Measurements from ENCODE around the gene CHST10. TPM values are rescaled to one million over a fixed set of nuclear protein-coding genes. Genes with fewer than 3 reads are reported as not detected.

The CHST10 gene
- total and polyA plus RNA-seq, 4 donors = 2.1 to 6.7 (median 4.9) TPM

DNA sequence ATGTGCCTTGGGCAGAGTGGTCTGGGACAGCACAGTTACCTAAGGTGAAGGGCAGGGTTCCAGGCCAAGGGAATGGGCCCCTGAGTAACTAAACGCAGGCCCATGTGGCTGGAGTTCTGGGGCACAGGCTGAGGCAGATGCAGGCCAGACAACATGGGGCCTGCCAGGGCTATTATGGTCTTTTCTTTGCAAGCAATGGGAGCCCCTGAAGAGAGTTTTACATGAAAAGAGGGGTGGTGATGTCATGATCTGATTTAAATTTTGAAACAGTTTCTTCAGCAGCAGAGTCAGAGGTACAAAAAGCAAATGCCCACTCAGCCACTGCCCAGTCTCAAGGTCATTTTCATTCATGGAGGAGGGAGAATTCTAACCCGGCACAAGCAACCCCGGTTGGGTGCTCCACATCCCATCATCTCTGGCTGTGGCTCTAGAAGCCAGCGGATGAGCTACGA, 5.6 kb downstream of the CHST10 start:
- peaks cover 3% of the 10 kb centered on the region in 2 donors for H3K36me3 ChIP-seq (ENCODE audit: control insufficient read depth in 1 of 2, insufficient read depth in 2 of 2, low read length in 1 of 2)
- intact Hi-C loops (cut with DNase I) = no loop called here
- no peaks in the 10 kb centered on the region for H3K9me3 ChIP-seq (ENCODE audit: control insufficient read depth, low read length)
- no peak overlapping the region for H3K27ac ChIP-seq (ENCODE audit: low read depth in 1 of 2, low read length in 2 of 2)
- 94 to 96% methylated on average over 5 of the region's 5 CpGs for WGBS, 2 donors
- no peaks in the 10 kb centered on the region for H3K4me1 ChIP-seq (ENCODE audit: control insufficient read depth in 1 of 2, insufficient read depth in 2 of 2, low read length in 2 of 2)
- DNase-seq (peak in 1 of 2 donors; percentile 19), ATAC-seq (ENCODE audit: low FRiP score) (no peak)
- H3K4me3 ChIP-seq (ENCODE audit: low read length in 2 of 2) = no peak overlapping the region
- H3K27me3 ChIP-seq (ENCODE audit: control insufficient read depth in 1 of 2, insufficient read depth in 2 of 2, low read length in 1 of 2) = no peaks in the 10 kb centered on the region

DNA sequence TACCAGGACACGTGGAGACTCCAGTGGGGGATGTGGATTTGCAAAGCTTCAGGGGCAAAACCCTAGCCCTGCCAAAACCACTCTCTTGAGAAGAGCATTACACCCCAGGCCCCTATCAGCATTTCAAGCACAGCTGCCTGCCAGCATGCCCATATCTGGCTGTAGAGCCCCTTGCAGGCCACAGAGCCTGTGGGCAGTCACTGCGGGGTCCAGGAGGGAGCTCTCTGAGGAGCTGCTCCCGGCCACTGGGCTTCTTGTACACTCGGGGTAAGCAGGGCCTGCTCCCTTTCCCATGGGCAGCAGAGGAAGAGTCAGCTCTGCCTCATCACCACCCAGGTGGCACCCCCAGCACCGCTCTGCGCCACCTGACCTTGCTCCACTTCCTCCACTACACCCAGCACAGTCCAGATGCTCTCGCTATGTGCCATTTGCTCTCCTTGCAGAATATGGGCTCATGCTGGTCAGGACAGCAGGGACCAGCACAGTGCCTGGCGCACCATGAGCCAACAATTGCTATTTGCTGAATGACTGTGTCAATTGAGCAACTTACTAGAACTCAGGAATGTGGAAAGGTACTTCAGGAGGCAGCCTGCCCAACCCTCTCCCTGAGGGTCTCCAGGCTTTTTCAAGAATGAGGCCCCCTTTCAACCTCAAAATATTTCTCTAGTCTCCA, 7.4 kb downstream of the CHST10 start:
- intact Hi-C loops (cut with DNase I) = no loop called here
- H3K36me3 ChIP-seq (ENCODE audit: control insufficient read depth in 1 of 2, insufficient read depth in 2 of 2, low read length in 1 of 2) = peaks cover 3 to 8% of the 10 kb centered on the region in 2 donors
- H3K9me3 ChIP-seq (ENCODE audit: control insufficient read depth, low read length) = no peaks in the 10 kb centered on the region
- 90 to 94% methylated on average over 8 of the region's 8 CpGs for WGBS, 2 donors
- H3K4me3 ChIP-seq (ENCODE audit: low read length in 2 of 2) = no peak overlapping the region
- no peaks in the 10 kb centered on the region for H3K4me1 ChIP-seq (ENCODE audit: control insufficient read depth in 1 of 2, insufficient read depth in 2 of 2, low read length in 2 of 2)
- ATAC-seq (ENCODE audit: low FRiP score) (no peak), DNase-seq (no peak)
- H3K27me3 ChIP-seq (ENCODE audit: control insufficient read depth in 1 of 2, insufficient read depth in 2 of 2, low read length in 1 of 2) = no peaks in the 10 kb centered on the region
- no peak overlapping the region for H3K27ac ChIP-seq (ENCODE audit: low read depth in 1 of 2, low read length in 2 of 2)

DNA sequence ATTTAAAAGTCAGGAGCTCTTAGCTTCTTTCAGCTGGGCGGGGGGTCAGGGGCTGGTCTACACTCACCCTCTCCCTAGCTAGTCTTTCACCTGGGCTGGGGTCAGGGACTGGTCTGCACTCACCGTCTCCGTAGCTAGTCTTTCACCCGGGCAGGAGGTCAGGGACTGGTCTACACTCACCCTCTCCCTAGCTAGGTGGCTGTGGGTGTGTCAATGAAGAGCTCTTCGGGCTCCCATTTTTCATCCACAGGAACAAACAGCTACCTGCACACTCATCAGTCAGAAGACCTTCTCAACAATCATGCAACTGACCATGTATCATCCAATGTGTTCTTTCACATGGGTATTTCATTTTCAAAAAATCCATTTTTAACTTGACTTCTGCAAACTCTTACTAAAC, 8.0 kb downstream of the CHST10 start:
- Histone ChIP-seq H3K4me1 (ENCODE audit: control insufficient read depth in 1 of 2, insufficient read depth in 2 of 2, low read length in 2 of 2) (no peaks in the 10 kb centered on the region), H3K9me3 (ENCODE audit: control insufficient read depth, low read length) (no peaks in the 10 kb centered on the region), H3K36me3 (ENCODE audit: control insufficient read depth in 1 of 2, insufficient read depth in 2 of 2, low read length in 1 of 2) (peaks cover 3 to 8% of the 10 kb centered on the region in 2 donors), H3K27ac (ENCODE audit: low read depth in 1 of 2, low read length in 2 of 2) (no peak overlapping the region), H3K4me3 (ENCODE audit: low read length in 2 of 2) (no peak overlapping the region), H3K27me3 (ENCODE audit: control insufficient read depth in 1 of 2, insufficient read depth in 2 of 2, low read length in 1 of 2) (no peaks in the 10 kb centered on the region)
- intact Hi-C loops (cut with DNase I) = no loop called here
- DNase-seq (no peak), ATAC-seq (ENCODE audit: low FRiP score) (no peak)
- WGBS, 2 donors = 91 to 96% methylated on average over 5 of the region's 5 CpGs

DNA sequence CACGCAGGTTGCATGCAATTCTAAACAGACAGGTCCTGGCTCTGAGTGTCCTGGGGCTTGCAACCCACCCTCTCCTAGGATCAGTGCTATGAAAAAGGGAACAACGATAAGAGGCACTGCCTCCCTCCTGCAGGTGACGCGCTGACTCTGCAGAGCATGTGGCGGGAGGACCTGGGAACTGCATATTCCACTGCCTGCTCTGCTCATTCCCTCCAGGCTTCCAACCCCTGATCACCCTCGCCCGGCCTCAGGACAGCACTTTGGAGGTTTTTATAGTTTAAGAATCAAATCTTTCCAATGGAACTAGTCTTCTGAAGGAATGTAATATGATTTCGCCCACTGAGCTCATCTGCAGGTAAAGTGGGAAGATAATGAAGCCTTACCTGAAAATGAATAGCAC, 8.5 kb downstream of the CHST10 start:
- Histone ChIP-seq H3K9me3 (ENCODE audit: control insufficient read depth, low read length) (no peaks in the 10 kb centered on the region), H3K27ac (ENCODE audit: low read depth in 1 of 2, low read length in 2 of 2) (no peak overlapping the region), H3K27me3 (ENCODE audit: control insufficient read depth in 1 of 2, insufficient read depth in 2 of 2, low read length in 1 of 2) (no peaks in the 10 kb centered on the region), H3K4me3 (ENCODE audit: low read length in 2 of 2) (no peak overlapping the region), H3K4me1 (ENCODE audit: control insufficient read depth in 1 of 2, insufficient read depth in 2 of 2, low read length in 2 of 2) (no peaks in the 10 kb centered on the region), H3K36me3 (ENCODE audit: control insufficient read depth in 1 of 2, insufficient read depth in 2 of 2, low read length in 1 of 2) (peaks cover 3 to 7% of the 10 kb centered on the region in 2 donors)
- ATAC-seq (ENCODE audit: low FRiP score) = no peak
- intact Hi-C loops (cut with DNase I) = no loop called here
- 94 to 96% methylated on average over 8 of the region's 8 CpGs for WGBS, 2 donors
- no peak for DNase-seq

DNA sequence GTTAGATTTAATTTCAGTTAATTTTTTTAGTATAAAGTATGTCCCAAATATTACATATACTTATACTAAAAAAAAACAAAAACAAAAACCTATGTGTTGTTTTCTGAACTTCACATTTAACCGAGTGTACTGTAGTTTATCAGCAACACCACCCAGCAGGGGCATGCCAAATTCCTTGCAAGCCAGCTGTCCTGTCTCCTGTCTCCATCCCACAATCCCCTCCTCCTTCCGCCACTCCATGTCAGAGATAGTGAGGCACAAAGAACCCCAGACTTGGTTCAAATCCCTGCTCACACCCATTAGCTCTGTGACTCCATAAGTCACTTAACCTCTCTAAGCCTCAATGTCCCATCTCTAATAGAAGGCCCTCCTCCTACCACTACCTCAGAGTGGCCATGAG, 9.4 kb downstream of the CHST10 start:
- 89 to 96% methylated on average over 2 of the region's 2 CpGs for WGBS, 2 donors
- intact Hi-C loops (cut with DNase I) = no loop called here
- Histone ChIP-seq H3K36me3 (ENCODE audit: control insufficient read depth in 1 of 2, insufficient read depth in 2 of 2, low read length in 1 of 2) (peaks cover 0 to 7% of the 10 kb centered on the region in 2 donors), H3K4me1 (ENCODE audit: control insufficient read depth in 1 of 2, insufficient read depth in 2 of 2, low read length in 2 of 2) (no peaks in the 10 kb centered on the region), H3K27ac (ENCODE audit: low read depth in 1 of 2, low read length in 2 of 2) (no peak overlapping the region), H3K4me3 (ENCODE audit: low read length in 2 of 2) (no peak overlapping the region), H3K27me3 (ENCODE audit: control insufficient read depth in 1 of 2, insufficient read depth in 2 of 2, low read length in 1 of 2) (no peaks in the 10 kb centered on the region), H3K9me3 (ENCODE audit: control insufficient read depth, low read length) (no peaks in the 10 kb centered on the region)
- ATAC-seq (ENCODE audit: low FRiP score) (no peak), DNase-seq (no peak)

DNA sequence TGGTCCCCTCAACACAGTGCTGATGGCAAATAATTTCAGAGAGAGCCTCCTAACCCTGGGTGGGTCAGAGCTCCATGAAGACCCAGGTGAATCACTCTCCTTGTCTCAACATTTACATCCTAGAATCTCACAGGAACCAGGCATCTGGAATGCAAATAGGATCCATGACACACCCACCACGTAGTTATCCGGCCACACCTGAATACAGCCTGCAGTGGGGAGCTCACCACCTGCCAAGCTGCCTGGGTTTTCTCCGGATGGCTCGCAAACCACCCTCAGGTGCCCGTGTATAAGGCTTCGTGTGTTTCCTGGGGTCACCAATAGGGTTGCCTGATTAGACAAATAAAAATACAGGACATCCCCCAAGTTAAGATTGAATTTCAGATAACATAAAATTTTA, 9.9 kb downstream of the CHST10 start:
- DNase-seq (no peak), ATAC-seq (ENCODE audit: low FRiP score) (no peak)
- Histone ChIP-seq H3K27me3 (ENCODE audit: control insufficient read depth in 1 of 2, insufficient read depth in 2 of 2, low read length in 1 of 2) (no peaks in the 10 kb centered on the region), H3K36me3 (ENCODE audit: control insufficient read depth in 1 of 2, insufficient read depth in 2 of 2, low read length in 1 of 2) (peaks cover 0 to 7% of the 10 kb centered on the region in 2 donors), H3K27ac (ENCODE audit: low read depth in 1 of 2, low read length in 2 of 2) (no peak overlapping the region), H3K9me3 (ENCODE audit: control insufficient read depth, low read length) (no peaks in the 10 kb centered on the region), H3K4me1 (ENCODE audit: control insufficient read depth in 1 of 2, insufficient read depth in 2 of 2, low read length in 2 of 2) (no peaks in the 10 kb centered on the region), H3K4me3 (ENCODE audit: low read length in 2 of 2) (no peak overlapping the region)
- 90 to 92% methylated on average over 6 of the region's 6 CpGs for WGBS, 2 donors
- intact Hi-C loops (cut with DNase I) = no loop called here

DNA sequence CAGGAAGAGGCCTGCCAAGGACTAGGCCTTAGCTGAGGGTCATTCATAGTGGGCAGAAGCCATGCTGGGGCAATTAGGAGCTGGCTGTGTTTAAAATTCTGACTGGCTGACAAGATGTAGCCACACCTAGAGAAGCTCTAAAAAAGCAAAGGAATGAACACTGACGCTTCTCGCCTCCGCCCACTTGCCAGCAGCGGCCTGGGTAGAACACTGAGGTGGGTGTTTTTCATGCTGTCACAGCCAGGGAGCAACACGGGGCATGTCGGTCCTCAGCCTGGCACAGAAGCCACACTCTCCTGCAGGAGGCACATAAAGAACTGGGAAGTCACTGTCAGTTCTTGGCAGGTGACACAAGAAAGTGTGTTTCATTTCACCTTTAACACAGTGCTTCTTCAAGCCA, 10.4 kb downstream of the CHST10 start:
- Histone ChIP-seq H3K36me3 (ENCODE audit: control insufficient read depth in 1 of 2, insufficient read depth in 2 of 2, low read length in 1 of 2) (peaks cover 0 to 10% of the 10 kb centered on the region in 2 donors), H3K27ac (ENCODE audit: low read depth in 1 of 2, low read length in 2 of 2) (no peak overlapping the region), H3K4me3 (ENCODE audit: low read length in 2 of 2) (no peak overlapping the region), H3K4me1 (ENCODE audit: control insufficient read depth in 1 of 2, insufficient read depth in 2 of 2, low read length in 2 of 2) (no peaks in the 10 kb centered on the region), H3K27me3 (ENCODE audit: control insufficient read depth in 1 of 2, insufficient read depth in 2 of 2, low read length in 1 of 2) (no peaks in the 10 kb centered on the region), H3K9me3 (ENCODE audit: control insufficient read depth, low read length) (no peaks in the 10 kb centered on the region)
- no peak for DNase-seq
- no peak for ATAC-seq (ENCODE audit: low FRiP score)
- 84 to 88% methylated on average over 6 of the region's 6 CpGs for WGBS, 2 donors
- intact Hi-C loops (cut with DNase I) = no loop called here

DNA sequence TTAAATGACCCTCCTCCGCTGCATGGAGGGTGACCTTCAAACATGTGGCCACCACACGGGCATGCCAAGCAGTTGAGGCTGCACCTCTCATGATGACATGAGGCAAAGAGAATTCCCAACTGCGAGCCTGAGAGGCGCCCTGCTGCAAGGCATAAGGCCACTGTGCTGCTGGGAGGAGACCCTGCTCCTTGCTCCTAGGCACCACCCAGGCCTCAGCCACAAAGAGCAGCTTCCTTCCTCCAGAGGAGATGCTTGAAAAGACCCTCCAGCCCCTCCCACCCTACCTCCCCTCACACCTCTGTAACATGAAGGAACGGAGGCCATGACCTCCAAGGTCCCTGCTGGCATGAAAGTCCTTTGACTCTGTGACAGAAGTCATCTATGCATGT, 11.4 kb downstream of the CHST10 start:
- Histone ChIP-seq H3K4me3 (ENCODE audit: low read length in 2 of 2) (no peak overlapping the region), H3K36me3 (ENCODE audit: control insufficient read depth in 1 of 2, insufficient read depth in 2 of 2, low read length in 1 of 2) (peaks cover 0 to 10% of the 10 kb centered on the region in 2 donors), H3K27me3 (ENCODE audit: control insufficient read depth in 1 of 2, insufficient read depth in 2 of 2, low read length in 1 of 2) (no peaks in the 10 kb centered on the region), H3K4me1 (ENCODE audit: control insufficient read depth in 1 of 2, insufficient read depth in 2 of 2, low read length in 2 of 2) (no peaks in the 10 kb centered on the region), H3K9me3 (ENCODE audit: control insufficient read depth, low read length) (no peaks in the 10 kb centered on the region), H3K27ac (ENCODE audit: low read depth in 1 of 2, low read length in 2 of 2) (no peak overlapping the region)
- 92 to 94% methylated on average over 5 of the region's 5 CpGs for WGBS, 2 donors
- no peak for DNase-seq
- intact Hi-C loops (cut with DNase I) = no loop called here
- no peak for ATAC-seq (ENCODE audit: low FRiP score)

DNA sequence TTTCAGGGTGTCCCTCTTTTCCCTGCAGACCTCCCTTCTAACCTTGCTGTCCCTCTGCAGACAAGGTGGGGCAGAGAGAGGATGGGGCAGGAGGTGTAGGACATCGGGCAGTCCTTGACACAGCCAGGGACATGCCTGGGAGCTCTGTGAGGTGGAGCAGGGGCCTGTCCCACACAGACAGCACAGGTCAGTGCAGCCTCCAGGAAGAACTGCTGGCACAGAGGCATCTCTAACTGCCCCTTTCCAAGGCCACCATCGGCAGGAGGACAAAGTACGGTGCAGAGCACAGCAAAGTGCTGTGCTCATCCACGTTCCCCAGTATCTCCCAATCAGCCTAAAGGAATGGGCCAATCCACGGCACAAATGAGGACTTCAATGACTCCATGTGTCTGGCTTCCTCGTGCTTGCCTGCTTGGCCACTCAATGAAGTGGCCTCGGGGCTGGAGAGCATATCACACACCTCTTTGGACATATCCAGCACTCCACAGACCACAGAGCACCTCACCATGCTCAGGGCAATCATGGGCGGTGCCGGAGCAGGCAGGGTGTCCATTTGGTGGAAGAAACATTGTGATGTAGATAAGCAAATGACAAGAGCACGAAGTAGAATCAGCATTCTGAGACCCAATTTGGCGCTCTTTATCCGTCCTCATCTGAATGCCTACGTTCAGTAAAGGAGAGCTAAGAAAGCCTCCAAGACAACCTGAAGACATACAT, 11.9 kb downstream of the CHST10 start:
- no peak for DNase-seq
- no peaks in the 10 kb centered on the region for H3K27me3 ChIP-seq (ENCODE audit: control insufficient read depth in 1 of 2, insufficient read depth in 2 of 2, low read length in 1 of 2)
- no peaks in the 10 kb centered on the region for H3K9me3 ChIP-seq (ENCODE audit: control insufficient read depth, low read length)
- no peak overlapping the region for H3K4me3 ChIP-seq (ENCODE audit: low read length in 2 of 2)
- H3K36me3 ChIP-seq (ENCODE audit: control insufficient read depth in 1 of 2, insufficient read depth in 2 of 2, low read length in 1 of 2) = peaks cover 0 to 10% of the 10 kb centered on the region in 2 donors
- WGBS, 2 donors = 93 to 95% methylated on average over 13 of the region's 13 CpGs
- intact Hi-C loops (cut with DNase I) = no loop called here
- H3K4me1 ChIP-seq (ENCODE audit: control insufficient read depth in 1 of 2, insufficient read depth in 2 of 2, low read length in 2 of 2) = no peaks in the 10 kb centered on the region
- H3K27ac ChIP-seq (ENCODE audit: low read depth in 1 of 2, low read length in 2 of 2) = no peak overlapping the region
- no peak for ATAC-seq (ENCODE audit: low FRiP score)
